AML-193 (cell line): ENCODE data around the gene LHFPL2.
"Not testable (repeated sequence)": the region's sequence is repeated elsewhere in the genome, so short reads cannot be mapped to it uniquely, and the experiment has no call there.

Experiments
- DNase-seq, 2 experiments: peaks; one replicate each; lab custom pipeline; 2025; lab: John Stamatoyannopoulos, UW

Gene LHFPL2, protein sequence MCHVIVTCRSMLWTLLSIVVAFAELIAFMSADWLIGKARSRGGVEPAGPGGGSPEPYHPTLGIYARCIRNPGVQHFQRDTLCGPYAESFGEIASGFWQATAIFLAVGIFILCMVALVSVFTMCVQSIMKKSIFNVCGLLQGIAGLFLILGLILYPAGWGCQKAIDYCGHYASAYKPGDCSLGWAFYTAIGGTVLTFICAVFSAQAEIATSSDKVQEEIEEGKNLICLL

DNA sequence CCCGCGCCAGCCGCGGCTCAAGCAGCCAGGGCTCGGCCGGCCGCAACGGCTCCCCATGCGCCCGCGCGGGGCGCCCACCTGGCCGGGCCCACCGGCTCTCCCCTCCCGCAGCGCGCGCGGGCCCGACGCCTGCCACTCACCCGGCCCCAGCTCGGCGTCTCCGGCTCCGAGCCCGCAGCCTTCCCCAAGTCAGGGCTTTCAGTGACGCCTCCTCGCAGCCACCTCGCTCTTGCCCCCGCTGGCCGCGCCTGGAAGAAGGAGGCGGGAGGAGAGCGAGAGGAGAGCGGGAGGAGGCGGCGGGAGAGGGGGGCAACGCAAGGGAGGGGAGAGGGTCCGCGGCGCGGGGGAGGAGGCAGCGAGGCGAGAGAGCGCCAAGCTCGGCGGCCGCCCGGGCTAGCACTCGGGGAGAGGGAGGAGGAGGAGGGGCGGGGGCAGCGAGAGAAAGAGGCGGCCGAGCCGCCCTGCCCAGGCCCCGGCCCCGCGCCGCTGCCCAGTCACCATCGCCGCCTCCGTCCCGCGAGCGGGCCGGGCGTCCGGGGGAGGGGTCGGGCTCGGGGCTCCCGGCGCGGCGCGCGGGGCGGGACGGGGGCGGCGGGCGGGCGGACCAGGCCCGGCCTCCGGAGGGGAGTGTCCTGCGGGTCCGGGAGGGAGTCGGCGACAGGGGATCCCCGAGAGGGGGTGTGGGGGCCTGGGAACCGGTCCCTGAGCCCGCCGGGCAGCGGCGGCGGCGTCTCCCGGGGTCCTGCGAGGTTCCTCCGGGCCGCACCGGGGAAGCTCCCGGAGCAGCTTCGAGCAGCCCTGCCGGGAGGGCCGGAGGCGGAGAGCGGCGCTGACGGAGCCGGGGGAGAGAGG is at the start of gene LHFPL2:
Gene LHFPL2, minus strand, starts transcription at position 414 of the 852 bp plus-strand sequence. CDS start 138,559 bp downstream, outside the sequence.
- DNase-seq = no peak

DNA sequence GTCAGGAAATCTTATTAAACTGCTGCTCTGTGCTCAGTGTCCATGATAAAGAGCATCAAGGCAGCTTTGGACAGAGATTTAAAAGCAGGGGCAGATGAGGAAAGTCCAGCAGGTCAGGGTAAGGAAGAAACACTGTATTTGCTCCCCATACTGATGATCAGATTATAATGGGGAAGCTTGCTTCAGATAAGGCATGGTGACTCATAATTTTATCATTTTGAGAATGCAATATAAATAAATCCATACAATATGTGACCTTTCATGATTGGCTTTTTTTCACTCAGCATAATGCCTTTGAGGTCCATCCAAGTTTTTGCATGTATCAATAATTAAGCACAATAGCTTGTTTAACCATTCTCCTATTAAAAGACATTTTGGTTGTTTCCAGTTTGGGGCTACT is 48.1 kb upstream of the LHFPL2 start:
- no peak for DNase-seq

DNA sequence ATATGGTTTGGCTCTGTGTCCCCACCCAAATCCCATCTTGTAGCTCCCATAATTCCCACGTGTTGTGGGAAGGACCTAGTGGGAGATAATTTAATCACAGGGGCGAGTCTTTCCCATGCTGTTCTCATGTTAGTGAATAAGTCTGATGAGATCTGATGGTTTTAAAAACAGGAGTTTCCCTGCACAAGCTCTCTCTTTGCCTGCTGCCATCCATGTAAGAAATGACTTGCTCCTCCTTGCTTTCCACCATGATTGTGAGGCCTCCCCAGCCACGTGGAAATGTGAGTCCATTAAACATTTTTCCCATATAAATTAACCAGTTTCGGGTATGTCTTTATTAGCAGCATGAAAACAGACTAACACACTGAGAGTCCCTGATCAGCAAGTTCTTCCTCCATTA is 47.5 kb upstream of the LHFPL2 start:
- not testable (repeated sequence) for DNase-seq

DNA sequence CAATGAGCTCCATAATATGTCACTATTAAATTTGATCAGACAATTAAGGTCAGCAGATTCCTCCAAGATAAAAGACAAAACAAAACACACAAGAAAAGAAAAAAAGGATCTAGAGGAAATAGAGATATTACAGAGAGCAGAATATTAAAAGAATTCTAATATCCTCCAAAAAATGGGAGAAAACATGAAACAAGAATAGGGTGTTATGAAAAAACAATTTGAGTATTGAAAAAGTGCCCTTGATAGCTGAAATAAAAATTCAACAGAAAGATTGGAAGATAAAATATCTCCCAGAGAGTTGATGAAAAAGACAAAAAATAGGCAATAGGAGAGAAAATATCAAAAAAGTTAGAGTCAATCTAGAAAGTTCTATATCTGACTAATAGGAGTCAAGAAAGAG is 44.8 kb upstream of the LHFPL2 start:
- DNase-seq = no peak

DNA sequence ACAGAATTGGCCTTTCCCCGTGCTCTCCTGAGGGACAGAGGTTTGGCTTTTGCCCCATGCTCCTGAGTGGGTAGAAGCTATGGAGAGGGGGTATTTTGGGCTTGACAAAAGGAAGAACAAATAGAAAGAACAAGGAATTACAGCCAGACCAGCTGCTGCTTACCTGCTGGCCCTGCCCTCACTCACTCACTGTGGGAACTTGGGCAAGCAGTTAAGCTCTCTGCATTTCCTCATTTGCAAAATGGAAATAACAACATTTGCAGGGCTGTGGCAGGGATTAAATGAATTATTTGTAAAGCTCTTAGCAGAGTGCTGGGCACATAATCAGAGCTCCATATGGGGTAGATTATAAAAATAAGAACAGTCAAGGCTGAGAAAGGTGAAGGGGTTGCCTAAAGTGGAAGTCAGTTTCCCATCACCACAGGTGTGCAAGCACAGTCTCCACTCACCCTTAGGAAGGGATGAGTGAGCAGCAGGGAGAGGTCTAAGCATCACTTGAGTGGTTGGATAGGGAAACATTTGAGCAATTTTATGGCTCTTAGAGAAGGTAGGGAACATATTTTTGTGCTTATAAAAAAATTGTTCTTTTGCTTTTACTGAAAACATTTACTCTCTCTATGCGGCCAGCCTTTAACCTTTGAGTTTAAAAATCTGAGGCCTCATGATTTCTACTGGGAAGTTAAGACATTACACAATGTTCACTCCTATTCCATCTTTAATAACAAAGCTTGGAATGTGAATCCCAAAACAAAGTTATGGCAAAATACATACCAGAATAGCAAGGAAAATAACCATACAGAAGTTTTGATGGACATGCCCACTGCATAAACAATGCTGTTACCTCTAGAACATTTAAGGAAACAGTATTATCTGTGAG is 42.8 kb upstream of the LHFPL2 start:
- DNase-seq = no peak

DNA sequence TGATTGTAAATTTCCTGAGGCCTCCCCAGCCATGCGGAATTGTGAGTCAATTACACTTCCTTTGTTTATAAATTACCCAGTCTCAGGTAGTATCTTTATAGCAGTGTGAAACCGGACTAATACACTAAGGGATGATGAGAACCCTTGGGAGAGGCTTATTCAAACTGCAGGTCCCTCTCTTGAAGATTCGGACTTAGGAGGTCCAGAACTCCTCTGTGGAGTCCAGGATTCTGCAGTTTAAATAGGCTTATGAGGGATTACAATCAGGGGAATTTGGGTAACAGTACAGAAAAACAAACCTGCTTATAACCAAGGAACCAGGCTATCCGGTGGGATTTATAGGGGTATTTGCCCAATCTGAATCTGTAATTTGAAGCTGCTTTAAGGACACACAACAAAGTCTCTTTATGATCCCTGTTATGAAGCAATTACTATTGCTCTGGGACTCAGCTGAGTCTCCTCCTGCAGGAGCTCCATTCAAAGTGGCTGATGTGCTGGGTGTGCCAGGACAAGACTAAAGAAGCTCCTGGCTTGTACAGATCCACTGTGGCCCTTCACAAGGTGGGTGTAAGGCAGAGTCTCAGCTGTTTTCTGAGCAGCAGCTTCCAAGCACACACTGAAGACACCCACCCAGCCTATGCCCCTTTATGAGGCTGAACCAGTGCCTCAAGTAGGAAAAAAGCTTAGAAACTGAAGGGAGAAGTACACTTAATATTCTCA is 41.8 kb upstream of the LHFPL2 start:
- DNase-seq = no peak

DNA sequence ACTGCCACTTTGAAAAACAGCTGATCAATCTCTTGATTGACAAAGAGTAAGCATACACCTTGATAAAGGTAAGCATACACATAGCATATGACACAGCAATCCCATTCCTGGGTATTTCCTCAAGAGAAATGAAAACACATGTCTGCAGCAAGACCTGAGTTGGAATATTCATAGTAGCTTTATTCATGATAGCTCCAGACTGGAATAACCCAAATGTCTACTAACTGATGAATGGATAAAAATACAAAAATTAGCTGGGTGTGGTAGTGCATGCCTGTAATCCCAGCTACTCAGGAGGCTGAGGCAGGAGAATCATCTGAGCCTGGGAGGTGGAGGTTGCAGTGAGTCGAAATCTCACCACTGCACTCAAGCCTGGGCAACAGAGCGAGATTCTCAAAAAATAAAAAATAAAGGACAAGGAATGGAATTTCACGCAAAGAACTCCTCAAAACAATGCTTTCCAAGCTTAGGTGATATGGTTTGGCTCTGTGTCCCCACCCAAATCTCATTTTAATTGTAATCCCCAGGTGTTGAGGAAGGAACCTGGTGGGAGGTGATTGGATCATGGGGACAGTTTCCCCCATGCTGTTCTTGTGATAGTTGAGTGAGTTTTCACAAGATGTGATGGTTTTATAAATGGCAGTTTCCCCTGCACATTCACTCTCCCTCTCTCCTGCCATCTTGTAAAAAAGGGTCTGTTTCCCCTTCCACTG is 41.1 kb upstream of the LHFPL2 start:
- no peak for DNase-seq

DNA sequence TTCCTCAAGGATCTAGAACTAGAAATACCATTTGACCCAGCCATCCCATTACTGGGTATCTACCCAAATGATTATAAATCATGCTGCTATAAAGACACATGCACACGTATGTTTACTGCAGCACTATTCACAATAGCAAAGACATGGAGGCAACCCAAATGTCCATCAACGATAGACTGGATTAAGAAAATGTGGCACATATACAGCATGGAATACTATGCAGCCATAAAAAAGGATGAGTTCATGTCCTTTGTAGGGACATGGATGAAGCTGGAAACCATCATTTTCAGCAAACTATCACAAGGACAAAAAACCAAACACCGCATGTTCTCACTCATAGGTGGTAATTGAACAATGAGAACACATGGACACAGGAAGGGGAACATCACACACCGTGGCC is 38.9 kb upstream of the LHFPL2 start:
- not testable (repeated sequence) for DNase-seq

DNA sequence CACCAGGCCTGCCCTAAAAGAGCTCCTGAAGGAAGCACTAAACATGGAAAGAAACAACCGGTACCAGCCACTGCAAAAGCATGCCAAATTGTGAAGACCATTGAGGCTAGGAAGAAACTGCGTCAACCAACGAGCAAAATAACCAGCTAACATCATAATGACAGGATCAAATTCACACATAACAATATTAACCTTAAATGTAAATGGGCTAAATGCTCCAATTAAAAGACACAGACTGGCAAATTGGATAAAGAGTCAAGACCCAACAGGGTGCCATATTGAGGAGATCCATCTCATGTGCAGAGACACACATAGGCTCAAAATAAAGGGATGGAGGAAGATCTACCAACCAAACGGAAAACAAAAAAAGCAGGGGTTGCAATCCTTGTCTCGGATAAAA is 35.3 kb upstream of the LHFPL2 start:
- not testable (repeated sequence) for DNase-seq

DNA sequence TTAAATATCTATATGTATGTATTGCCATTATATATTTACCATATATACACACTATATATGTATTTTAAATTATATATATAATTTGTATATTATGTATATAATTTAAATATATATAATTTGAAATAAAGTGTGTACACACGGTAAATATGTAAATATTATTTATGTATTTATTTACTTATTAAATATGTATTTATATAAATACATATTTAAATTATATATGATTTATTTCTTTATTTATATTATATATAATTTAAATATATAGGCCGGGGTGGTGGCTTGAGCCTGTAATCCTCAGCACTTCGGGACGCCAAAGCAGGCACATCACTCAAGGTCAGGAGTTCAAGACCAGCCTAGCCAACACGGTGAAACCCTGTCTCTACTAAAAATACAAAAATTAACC is 31.3 kb upstream of the LHFPL2 start:
- DNase-seq = no peak

DNA sequence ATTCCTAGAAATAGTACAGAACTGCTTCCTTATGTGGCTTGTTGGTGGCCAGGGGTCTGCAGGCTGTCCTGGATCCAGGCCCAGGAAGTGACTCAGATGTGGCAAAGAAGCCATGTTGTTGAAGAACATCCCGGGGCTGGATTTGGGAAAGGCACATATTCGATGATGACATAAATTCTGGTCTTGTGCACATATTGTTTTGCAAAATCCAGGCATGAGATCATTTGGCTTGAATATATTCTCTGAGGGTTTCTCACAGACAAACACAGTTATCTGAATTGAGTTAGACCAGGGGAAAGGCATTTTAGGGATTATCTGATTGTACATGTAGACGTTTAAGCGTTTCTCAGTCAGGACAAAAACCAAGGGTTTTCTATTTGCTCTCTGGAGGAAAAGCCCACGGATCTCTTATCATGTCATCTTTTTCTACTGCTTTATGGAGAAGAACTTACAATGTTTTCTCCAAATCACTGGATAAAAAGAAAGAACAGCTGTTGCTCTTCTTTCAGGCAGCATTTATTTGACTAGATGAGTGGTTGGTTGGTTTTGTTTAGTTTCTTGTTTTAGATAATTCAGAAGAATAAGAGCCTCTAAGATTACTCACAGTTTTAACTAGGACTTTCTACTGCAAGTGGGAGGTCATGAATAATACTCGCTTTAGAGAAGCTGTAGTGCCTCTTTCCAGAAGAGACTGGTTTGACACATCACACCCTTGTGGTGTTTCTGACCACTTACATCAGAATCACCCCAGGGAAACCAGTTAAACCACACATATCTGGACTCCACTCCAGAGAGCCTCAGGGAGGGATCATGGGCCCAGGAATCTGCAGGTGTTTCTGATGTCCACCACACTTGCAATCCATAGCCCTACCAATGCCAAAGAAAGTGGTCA is 29.5 kb upstream of the LHFPL2 start:
- no peak for DNase-seq

DNA sequence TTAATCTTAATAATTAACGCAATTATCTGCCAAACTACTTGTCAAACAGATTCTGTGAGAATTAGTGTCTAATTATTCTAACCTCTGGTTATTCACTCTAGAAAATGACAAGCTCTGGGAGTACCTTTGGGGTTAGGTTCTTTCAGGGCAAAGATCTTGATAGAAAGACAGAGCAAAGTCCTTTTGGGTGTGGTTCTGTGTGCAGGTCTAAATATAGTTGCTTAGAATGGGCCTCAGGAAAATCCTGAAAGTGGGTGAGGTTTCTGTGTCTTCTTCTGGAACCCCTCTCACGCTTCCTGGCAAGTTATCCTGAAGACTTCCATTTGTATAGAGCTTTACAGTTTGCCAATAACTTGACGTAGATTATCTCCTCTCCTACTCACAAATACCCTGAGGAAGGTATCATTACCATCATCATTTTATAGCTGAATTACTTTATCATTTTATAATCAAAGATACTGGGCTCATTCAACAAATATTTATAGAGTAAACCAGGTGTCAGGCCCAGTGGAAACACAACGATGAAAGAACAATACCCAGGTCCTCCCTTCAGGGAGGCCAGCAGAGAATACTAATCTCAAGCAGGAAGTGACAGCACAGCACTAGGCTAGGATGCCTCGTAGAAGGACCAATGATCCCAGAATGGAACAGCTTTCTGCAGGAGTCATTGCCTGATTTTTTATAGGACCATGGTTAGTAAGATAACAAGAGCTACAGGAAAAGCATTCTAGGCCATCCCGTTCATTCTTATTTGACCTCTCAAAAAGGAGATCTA is 27.6 kb upstream of the LHFPL2 start:
- DNase-seq = no peak

DNA sequence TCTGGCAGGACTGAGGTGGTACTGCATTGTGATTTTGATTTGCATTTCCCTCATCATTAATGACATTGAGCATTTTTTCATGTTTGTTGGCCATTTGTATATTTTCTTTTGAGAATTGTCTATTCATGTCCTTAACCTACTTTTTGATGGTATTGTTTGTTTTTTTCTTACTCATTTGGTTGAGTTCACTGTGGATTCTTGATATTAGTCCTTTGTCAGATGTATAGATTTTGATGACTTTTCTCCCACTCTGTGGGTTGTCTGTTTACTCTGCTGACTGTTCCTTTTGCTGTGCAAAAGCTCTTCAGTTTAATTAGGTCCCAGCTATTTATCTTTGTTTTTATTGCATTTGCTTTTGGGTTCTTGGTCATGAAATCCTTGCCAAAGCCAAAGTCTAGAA is 25.3 kb upstream of the LHFPL2 start:
- DNase-seq = not testable (repeated sequence)

DNA sequence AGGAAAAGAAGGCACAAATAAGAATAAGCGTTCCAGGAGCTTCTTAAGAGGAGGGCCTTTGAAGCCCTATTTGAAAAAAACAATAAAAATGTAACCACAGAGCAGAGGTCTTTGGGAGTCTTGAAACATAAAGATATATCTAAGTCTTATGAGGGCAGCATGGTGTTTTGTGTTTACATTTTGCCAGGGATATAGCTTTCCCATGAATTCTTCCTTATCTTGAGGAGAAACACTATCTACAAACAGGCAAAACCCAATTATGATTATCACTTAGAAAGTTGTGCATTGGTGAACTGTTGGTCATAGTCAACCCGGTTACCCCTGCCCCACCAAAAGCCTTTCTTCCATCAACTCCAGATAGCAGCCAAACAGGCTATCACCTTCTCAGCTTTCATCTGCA is 23.6 kb upstream of the LHFPL2 start:
- no peak for DNase-seq

DNA sequence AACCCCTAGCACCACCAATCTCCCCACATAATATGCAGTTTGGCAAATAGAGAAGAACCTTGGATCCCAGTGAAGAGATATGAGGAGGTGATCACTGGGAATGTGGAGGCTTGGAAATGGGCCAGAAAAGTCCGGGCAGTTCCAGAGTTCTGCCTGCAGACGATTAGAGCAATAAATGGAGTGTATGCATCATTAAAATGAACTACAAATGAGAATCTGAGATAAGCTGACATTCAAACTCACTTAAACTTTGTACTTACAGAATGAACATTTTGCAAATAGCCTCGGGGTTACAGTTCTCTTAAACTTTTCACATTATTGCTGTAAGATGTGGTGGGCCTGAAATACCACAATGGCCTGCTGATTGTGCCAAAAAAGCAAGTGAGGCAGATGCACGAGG is 23.0 kb upstream of the LHFPL2 start:
- no peak for DNase-seq

DNA sequence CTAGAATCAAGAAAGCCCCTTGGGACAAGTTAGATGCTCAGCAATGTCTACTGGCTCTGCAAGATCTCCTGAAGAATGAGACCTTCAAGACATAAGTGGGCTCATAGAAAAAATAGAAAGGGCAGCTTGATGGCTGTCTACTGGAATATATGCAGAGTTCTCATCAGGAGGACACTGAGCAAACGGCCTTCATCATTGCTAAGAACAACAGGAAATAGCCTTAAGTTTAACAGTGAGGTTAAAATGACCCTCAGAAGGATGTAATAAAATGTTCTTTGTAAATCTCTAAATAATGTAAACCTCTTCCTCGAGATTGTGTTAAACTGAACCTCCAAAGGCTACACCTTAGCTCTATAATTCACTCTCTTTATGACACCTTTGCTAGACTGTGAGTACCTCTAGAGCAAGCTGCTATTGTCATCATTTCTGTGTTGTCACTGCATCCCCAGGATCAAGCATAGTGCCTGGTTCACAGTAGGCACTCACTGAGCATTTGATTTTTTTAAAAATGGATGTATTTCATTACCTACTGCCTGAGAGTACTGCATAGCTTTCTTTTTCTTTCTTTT is 22.2 kb upstream of the LHFPL2 start:
- no peak for DNase-seq

DNA sequence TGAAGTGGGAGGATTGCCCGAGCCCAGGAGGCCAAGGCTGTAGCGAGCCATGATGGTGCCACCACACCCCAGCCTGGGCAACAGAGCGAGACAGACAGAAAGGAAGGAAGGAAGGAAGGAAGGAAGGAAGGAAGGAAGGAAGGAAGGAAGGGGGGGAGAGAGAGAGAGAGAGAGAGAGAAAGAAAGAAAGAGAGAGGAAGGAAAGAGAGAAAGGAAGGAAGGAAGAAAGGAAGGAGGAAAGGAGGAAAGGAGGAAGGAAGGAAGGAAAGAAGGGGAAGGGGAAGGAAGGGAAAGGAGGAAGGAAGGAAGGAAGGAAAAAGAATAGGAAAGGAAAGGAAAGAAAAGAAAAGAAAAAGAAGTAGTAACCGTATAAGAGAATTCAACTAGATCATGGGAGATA is 20.8 kb upstream of the LHFPL2 start:
- DNase-seq = no peak

DNA sequence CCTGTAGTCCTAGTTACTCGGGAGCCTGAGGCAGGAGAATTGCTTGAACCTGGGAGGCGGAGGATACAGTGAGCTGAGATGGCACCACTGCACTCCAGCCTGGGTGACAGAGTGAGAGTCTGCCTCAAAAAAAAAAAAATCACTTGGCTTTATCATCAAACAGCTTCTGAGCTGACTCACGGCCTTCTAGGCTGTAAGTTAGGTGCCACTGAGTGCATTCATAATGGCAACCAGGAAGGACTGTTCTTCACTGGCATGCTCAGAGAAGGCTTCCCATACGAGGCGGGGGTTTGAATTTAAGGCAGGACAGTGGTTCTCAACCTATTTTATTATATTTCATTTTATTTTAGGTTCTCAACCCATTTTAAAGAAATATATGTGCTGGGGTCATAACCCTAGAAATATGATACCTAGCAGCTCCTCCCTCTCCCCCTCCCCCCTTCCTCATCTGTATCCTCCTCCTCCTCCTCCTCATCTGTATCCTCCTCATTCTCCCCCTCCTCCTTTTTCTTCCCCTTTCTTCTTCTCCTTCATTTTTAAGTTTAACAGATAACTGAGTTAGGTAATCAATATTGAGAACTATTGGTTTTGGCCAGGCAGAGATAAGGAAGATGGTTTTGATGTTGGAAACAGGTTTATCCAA is 19.0 kb upstream of the LHFPL2 start:
- DNase-seq = no peak

DNA sequence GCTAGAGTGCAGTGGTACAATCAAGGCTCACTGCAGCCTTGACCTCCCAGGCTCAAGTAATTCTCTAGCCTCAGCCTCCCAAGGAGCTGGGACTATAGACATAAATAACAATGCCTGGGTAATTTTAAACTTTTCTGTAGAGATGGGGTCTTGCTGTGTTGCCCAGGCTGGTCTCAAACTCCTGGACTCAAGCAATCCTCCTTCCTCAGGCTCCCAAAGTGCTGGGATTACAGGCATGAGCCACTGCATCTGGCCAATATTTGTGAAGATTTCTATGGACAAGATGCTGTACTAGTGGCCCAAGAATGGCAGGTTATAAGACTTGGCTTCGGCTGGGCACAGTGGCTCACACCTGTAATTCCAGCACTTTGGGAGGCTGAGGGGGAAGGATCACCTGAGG is 18.4 kb upstream of the LHFPL2 start:
- not testable (repeated sequence) for DNase-seq
